ENCODE measurements around the gene PPCDC.
A peak's percentile ranks its signal among the peaks of the same experiment; 100 is the strongest.

Gene PPCDC

GRCh38 chr15:75019916-75020315, 3.5 kb upstream of the PPCDC start:
- no peak for DNase-seq

- DNase-seq: no peak
These were observed 2.0 kb upstream of the PPCDC start for GRCh38 chr15:75021341-75021740.

DNA sequence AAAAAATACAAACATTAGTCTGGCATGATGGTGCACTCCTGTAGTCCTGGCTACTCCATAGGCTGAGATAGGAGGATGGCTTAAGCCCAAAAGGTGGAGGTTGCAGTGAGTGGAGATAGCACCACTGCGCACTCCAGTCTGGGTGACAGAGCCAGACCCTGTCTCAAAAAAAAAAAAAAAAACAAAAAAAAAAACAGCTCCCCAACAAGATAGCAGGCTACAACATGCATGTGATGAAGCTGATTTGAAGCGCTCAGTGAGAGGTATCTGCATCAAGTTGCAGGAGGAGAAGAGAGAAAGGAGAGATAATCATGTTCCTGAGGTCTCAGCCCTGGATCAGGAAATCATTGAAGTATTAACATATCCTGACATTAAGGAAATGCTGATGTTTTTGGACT, 608 bp upstream of the PPCDC start:
- no peak for DNase-seq

DNA sequence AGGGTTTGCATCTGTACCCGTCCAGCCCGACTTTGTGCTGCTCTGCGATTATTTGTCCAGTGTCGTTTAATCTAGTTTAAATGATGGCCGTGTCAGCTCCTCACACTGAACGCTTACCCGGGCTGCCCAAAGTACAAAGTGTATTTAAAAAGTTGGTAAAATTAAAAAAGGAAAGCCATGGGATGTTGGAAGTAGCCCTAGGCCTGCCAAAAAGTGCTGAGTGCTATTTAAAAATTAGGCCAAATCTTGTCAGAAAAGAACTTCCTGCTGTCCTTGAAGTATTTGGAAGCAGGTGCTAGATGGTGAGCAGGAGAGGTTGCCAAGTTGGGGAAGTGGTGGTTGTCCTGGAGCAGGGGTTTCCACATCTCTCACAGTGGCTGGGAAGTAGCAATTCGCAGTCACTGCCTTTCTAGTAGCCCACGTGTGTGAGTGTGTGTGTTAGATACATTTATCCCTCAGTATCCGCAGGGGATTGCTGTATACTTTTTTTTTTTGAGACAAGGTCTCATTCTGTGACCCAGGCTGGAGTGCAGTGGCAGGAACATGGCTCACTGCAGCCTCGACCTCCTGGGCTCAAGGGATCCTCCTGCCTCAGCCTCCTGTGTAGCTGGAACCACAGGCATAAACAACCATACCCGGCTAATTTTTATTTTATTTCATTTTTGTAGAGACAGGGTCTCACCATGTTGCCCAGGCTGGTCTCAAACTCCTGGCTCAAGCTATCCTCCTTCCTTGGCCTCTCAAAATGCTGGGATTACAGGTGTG, 664 bp downstream of the PPCDC start:
- no peak for DNase-seq

DNA sequence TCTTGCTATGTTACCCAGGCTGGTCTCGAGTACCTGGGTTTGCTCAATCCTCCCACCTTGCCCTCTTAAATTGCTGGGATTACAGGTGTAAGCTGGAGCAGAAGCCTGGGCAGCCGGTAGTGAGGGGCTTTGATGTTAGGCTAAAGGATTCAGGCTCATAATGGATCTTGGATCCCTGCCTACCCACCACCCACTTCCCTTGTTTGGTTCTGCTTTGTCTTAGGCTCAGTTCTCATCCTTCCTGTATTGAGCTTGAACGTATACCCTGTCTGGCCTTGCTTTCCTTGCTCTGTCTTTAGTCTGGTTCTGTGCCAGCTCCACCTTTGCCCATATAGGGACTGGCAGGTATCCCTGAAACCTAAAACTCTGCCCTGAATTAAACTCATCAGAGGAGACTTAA, 1.7 kb downstream of the PPCDC start:
- DNase-seq: no peak

DNA sequence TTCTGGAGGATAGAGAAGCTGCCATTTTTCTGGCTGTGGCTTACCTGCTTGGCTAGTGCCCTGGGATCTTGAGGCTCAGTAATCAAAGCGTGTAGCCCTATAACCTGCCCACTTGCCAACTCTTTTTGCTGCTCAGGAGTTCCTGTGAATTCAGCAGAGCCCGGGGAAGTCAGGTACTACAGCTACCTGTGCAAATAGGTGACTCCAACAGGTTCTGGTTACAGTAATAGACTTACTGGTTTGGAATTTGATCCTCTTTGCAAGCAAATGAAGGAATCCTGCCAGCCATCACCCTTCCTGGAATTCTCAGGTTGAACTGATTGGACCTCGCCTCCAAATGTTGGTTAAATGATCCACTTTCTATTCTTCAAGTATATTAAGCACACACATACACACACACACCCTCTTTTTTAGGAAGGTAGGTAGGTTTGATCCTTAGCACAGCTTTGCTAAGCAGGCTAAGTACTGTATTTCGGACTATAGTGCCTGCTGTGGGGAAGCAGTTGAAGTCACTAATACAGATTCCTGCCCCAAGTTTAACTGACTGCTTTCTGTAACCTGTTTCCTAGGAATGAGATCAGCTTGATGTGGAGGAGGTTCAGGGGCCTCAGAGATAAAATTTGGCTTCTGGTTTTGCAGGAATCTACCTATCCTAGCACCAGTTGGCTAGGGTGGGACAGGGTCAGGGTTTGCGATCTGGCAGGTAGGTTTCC, 2.3 kb downstream of the PPCDC start:
- no peak for DNase-seq

DNA sequence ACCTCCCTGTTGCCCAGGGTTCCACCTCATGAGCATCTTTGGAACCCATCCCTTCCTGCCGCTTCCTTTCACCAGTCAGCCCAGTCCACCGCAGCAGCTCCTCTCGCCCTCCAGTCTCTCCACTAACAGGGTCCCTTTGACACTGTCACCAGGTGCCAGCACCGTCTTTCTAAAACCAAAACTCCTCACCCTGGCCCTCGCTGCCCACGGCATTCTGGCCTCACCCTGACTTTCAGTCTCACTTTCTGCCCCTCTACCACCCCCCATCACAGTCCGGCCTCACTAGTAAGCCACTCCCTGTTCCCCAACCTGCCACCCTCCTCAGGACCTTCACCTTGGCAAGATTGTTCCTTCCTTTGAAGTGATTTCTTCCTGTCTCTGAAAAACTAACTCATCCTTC, 4.2 kb downstream of the PPCDC start:
- no peak for DNase-seq

DNA sequence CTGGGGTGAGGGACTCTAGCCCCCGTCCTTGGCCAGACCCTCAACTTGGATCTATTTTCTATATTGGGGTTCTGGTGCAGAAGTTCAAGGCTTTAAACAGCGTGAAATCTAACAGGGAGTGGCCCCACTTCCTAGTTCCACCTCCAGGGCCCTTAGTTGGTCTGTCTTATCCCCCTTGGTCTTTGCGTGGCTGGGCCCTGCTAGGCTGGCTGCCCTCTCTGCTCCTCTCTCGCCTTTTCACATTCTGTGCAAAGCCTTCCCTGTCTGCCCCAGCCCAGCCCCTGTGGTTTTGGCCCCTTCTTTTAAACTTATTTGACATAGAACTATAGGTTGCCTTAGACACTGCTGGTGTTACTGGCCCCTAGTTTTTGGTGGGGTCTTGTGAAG, 5.6 kb downstream of the PPCDC start:
- no peak for DNase-seq

GRCh38 chr15:75029378-75030022, 6.1 kb downstream of the PPCDC start:
- peak; percentile 96 for DNase-seq

DNA sequence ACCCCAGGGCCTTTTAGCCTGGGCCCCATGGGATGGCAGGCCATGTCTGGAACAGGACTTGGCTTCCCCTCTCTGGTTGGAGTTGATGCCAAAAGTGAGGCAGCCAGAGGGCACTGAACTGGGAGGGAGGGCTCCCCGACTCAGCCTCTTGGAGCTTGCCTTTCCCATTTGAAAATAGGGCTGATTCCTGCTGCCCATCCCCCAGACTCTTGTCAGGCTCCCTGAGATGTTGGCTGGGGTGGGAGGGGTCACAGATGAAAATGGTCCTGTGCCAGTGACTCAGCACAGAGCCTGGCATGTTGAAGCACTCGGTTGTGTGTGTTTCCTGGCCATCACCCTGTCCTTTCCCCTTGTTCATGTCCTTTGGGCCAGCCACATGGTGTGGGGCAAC, 6.6 kb downstream of the PPCDC start:
- DNase-seq: no peak

DNA sequence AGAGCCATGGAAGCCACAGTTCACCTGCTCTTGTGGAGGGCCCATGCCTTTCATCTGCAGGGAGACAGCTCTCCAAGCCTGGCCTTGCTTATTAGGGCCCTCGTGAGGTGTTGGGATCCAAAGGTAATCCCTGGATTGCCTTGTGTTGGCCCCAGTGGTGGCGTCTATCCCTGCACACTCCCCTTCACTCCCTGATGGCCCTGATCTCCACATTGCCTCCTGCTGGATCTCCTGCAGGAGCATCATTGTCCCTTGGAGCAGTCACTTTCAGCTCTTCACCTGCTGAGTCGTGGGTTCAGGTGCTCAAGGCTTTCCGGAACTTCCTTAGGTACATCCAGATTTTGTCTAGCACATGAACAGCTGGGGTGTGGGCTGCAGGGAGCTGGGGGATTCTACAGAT, 7.0 kb downstream of the PPCDC start:
- no peak for DNase-seq

GRCh38 chr15:75031848-75032247, 8.5 kb downstream of the PPCDC start:
- no peak for DNase-seq

- no peak for DNase-seq
These were observed 9.0 kb downstream of the PPCDC start for GRCh38 chr15:75032395-75032794.

DNA sequence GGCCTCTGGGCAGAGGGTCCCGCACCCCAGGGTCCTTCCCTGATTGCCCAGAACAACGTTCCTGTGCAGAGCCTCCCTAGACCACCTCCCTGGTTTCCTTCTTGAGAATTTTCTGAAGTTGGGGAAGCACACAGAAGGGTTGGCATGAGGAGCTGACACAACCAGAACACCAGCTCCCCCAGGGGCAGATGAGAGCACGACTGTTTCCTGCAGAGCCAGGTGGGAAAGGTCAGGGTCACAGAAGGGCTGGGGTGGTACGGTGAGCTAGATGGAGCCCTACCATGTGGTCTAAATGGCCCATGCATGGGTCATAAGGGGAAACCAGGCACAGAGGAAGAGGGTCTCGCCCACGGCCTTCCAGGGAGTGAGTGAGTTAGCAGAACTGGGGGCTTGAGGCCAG, 10.4 kb downstream of the PPCDC start:
- no peak for DNase-seq

DNA sequence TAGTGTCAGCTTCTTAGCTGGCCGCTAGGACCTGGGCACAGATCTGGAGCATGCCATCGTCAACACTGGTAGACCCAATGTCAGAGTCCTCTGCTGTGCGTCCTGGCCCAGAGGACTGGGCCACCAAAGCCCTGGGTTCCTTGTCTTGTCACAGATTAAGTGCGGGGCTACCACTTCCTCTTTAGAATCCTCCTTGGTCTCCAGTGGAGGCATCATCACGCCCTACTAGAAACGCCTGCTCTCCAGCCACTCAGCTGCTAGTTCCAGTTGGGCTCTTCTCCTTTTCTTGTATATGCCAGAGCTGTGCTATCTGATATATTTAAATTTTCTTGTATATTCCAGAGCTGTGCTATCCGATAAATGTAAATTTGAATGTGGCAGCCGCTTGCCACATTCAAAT, 11.2 kb downstream of the PPCDC start:
- no peak for DNase-seq

GRCh38 chr15:75036212-75036616, 12.8 kb downstream of the PPCDC start:
- DNase-seq: no peak

GRCh38 chr15:75037685-75038084, 14.3 kb downstream of the PPCDC start:
- peak; percentile 36 for DNase-seq

DNA sequence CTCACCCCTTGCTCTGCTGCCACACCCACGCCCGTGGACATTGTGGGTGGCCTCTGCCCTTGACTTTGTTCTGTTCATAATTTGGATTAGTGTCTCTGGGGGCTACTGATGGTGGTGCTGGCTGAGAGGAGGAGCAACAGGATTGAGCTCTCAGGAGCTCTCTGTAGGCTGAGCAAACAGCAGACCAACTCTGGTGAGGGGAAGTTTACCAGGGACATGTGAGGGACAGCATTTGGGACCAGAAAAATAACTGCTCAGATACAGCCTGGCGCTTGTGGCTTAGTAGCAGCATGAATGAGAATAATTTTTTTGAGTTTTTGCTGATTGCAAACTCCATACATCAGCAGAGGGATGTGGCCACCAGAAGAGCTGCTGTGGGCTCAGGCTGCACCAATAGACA, 14.8 kb downstream of the PPCDC start:
- DNase-seq: no peak

GRCh38 chr15:75042730-75043508, 19.5 kb downstream of the PPCDC start:
- DNase-seq: peak; percentile 78

DNA sequence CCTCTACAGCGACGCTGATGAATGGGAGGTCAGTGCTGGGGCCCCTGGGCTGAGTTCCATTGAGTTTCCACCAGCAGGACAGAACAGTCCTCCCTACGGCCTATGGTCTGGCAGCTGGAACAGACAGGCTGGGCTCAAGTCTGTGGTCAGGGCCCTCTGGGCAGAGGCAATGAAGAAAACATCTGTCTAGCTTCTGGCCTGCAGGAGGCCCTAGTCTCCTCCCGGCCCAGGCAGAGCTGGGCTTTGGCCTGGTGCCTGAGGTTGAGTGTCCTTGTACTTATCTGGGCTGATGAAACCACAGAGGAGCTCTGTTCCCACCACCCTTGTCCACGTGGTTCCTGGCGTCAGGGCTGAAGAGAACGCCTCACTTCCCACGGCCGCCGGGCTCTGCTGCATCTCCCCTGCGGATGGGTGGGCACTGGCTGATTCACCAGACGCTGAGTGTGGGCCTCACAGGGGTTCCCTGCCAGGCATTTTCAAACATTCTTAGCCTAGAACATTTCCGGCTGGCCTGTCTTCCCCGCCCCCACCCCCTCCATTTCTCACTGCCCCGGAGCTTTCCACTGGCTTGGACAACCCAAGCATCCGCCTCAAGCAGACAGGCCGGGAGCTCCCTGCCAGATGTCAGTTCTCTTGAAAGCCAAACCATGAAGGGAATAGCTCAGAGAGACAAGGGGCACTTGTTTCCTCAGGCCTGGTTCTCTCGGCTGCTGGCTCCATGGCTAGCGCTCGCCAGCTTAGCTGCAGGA, 20.3 kb downstream of the PPCDC start:
- DNase-seq: peak; percentile 38

- DNase-seq: no peak
These were observed 21.0 kb downstream of the PPCDC start for GRCh38 chr15:75044258-75044878.

DNA sequence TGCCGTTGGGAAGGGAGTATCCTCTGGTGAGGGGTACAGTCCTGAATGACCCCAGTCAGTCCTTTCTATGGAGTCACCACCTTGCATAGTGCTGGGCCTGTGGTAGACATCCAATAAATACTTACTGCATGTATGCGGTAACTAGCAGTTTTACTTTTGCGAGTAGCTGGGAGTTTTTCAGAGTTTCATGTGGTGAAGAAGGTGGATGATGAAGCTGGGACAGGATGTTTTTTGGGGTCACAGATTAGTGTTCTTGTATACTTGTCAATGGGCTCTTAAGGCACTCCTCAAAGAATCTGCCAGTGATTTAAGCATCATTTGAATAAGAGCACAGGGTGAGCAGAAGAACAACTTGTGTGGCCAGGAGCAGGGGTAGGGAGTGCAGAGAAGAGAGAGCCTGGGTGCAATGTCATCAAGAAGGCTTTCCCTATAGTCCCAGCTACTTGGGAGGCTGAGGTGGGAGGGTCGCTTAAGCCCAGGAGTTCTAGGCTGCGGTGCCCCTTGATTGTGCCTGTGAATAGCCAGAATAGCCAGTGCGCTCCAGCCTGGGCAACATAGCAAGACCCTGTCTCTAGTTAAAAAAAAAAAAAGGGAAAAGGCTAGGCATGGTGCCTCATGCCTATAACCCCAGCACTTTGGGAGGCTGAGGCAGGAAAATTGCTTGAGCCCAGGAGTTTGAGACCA, 22.1 kb downstream of the PPCDC start:
- DNase-seq: no peak
